Tracheal epithelial cell (primary cell): ENCODE measurements around the gene FAM193B. TPM values are rescaled to one million over a fixed set of nuclear protein-coding genes. Genes with fewer than 3 reads are reported as not detected.

Experiments used
- total RNA-seq: library from RNA; depleted of rRNA; stranded (reverse); fragments of >200 nt; gene quantifications from 2 replicates; pipeline ENCODE4 v1.2.1, GENCODE V29; 2014

The FAM193B gene
- 9.8 and 14.2 TPM in 2 replicates for total RNA-seq

DNA sequence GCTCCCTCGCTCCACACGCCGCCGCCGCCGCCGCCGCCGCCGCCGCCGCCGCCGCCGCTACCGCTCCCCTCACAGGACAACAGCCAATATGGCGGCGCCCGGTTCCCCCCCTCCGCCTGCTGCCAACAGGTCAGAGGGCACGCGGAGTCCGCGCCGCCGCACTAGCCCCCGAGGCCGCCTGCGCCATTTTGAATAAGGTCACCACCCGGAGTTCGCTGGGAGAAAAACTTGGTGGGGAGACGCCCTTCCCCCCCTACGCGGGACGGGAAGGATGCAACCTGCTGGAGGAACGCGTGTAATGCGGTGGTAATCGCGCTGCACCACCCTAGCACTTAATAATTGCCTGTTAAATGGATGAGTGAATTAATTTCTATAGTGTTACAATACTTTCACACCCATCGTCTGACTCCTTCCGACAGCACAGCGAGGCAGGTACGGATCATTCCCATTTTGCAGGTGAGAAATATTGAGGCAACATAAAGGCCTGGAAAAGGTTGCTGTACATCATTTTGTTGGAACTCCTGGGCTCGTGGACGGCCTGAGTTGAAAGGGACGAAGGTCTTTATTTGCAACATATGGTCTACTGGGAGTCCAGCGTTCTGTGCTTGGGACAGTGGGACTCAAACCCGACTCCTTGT, at the start of gene FAM193B:
Gene FAM193B, minus strand, starts transcription at position 90 of the 638 bp plus-strand sequence. CDS start 105 bp downstream, outside the sequence.

GRCh38 chr5:177599731-177600507, 45.6 kb upstream of the FAM193B start, which contains the start of gene B4GALT7:
B4GALT7 (plus strand) TSS chr5:177600132; CDS start chr5:177600211, 79 bp downstream.

GRCh38 chr5:177592010-177592834, 37.9 kb upstream of the FAM193B start, which contains the start of gene TMED9:
TMED9 (plus strand) TSS chr5:177592203; CDS start chr5:177592215, 12 bp downstream.

GRCh38 chr5:177516601-177517568, 37.5 kb downstream of the FAM193B start, which contains the start of gene DDX41:
DDX41 (minus strand) TSS chr5:177516961; CDS start chr5:177516945, 16 bp downstream.

DNA sequence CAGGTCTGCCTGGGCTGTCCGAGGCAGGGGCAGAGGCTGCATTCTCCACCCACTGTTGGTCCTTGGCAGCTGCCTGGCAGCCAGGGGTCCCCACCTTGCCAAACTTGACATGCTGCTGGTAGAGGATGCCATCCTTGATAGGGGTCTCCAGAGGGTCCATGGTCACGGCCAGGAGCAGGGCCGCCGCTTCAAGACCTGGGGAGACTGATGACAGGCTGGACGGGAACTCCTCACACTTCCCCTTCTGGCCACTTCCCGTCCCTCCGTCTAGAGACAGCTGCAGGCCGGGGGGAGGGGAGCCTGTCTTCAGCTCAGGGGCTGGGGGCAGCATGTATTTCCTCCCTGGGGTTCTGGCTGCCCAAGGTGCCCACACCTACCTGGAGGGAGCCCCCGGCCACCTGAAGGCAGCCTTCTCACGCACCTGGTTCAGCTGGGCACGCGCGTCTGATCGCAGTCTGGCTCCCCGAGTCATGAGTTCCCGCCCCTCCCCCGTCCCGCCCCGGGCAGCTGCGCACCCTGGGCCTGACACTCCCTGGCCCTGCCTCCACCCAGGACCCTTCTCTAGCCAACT, 44.9 kb downstream of the FAM193B start, which contains the start of gene DOK3:
Gene DOK3, minus strand, starts transcription at position 446 of the 571 bp plus-strand sequence. Its CDS starts 286 bp downstream, at position 160.

GRCh38 chr5:177497292-177498012, 56.9 kb downstream of the FAM193B start, which contains the start of gene PDLIM7:
PDLIM7 (minus strand) TSS chr5:177497604; CDS start chr5:177496512, 1,092 bp downstream.

DNA sequence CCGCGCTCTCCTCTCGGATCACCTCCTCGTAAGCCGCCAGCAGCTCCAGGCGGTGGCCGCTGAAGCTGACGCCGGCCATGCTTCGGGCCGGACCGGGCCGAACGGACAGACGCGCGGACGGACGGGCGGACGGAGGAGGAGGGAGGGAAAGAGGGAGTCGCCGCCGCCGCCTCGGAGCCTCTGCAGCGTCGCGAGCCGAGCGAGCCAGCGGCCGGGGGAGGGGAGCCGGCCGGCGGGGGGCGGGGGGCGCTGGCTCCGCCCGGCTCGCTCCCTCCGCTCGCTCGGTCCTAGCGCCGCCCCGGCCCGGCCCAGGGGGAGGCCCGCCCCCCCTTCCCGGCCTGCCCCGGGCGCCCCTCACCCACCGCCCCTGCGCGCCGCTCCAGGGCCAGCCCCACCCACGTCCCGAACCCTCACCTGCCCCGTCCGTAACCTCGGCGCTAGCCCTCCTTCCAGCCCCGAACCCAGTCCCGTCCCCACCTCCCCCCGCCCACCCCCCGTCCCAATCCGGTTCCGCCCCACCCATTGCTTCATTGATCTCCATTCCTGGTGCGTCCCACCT, 80.8 kb downstream of the FAM193B start, which contains the start of gene DBN1:
Gene DBN1, minus strand, starts transcription at position 192 of the 559 bp plus-strand sequence. Its CDS starts 113 bp downstream, at position 79.

Other genes starting within 250 kb of the FAM193B start
- 2.7 and 3.2 TPM in 2 replicates for gene MXD3, start 242.7 kb downstream of the FAM193B start, total RNA-seq
- gene LMAN2, start 202.9 kb downstream of the FAM193B start, total RNA-seq = 295 and 378 TPM in 2 replicates
- gene RGS14, start 196.6 kb downstream of the FAM193B start, total RNA-seq = 8.2 and 15.1 TPM in 2 replicates
- gene SLC34A1, start 170.1 kb downstream of the FAM193B start, total RNA-seq = 0.43 TPM in 1 of 2 replicates, not detected in the other
- not detected in 2 replicates for gene PFN3, start 153.9 kb downstream of the FAM193B start, total RNA-seq
- gene F12, start 145.0 kb downstream of the FAM193B start, total RNA-seq = 13.2 and 15.9 TPM in 2 replicates
- gene GRK6, start 127.9 kb downstream of the FAM193B start, total RNA-seq = 19.4 and 32.8 TPM in 2 replicates
- 5.3 and 10.0 TPM in 2 replicates for gene PRR7, start 107.7 kb downstream of the FAM193B start, total RNA-seq
- 39.6 and 130 TPM in 2 replicates for gene DBN1, start 80.9 kb downstream of the FAM193B start, total RNA-seq
- gene PDLIM7, start 57.0 kb downstream of the FAM193B start, total RNA-seq = 25.8 and 86.8 TPM in 2 replicates
- gene DOK3, start 44.7 kb downstream of the FAM193B start, total RNA-seq = 0.85 and 1.7 TPM in 2 replicates
- gene DDX41, start 37.6 kb downstream of the FAM193B start, total RNA-seq = 65.9 and 106 TPM in 2 replicates
- 121 and 141 TPM in 2 replicates for gene TMED9, start 37.6 kb upstream of the FAM193B start, total RNA-seq
- 24.7 and 53.7 TPM in 2 replicates for gene B4GALT7, start 45.6 kb upstream of the FAM193B start, total RNA-seq
- 0.72 and 1.3 TPM in 2 replicates for gene FAM153A, start 228.3 kb upstream of the FAM193B start, total RNA-seq